ENCODE measurements around the gene GRAP2. TPM values are rescaled to one million over a fixed set of nuclear protein-coding genes. Genes with fewer than 3 reads are reported as not detected.
"Not testable (repeated sequence)": the region's sequence is repeated elsewhere in the genome, so short reads cannot be mapped to it uniquely, and the experiment has no call there.

GRAP2 gene
- total RNA-seq, 3 donors from 2014 or later, result 3.4 to 5.5 (median 4.2) TPM

DNA sequence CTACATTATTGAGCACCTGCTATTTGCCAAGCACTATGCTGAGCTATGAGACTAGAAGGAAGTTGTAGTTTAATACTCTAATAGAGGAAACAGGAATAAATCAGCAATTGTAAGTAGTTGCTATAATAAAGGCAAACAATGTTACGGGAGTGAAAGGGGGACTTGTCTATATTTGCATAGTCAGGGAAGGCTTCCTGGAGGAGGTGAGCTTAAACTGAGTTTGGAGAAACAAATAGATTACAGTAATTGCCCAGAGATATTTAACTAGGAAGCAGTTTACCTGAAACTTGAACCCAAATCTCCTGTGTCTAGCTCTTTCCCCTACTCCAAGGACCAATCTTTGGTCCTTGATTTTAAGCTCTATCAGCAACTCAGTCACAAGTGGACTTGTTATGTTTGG is 5.2 kb upstream of the GRAP2 start:
- Histone ChIP-seq H3K36me3 (ENCODE audit: low read depth) (no peaks in the 10 kb centered on the region), H3K4me3 (no peak overlapping the region), H3K4me1 (ENCODE audit: low read depth) (no peaks in the 10 kb centered on the region), H3K9me3 (no peaks in the 10 kb centered on the region)
- ATAC-seq, result no peak
- TF ChIP-seq CTCF (IDR thresholded peaks at IDR 0.05), result no peak
- DNase-seq, result no peak
- intact Hi-C loops (cut with DNase I, micrococcal nuclease), result no loop called here

GRCh38 chr22:39896313-39896996 is 4.4 kb upstream of the GRAP2 start:
- intact Hi-C loops (cut with DNase I, micrococcal nuclease), result no loop called here
- DNase-seq, result no peak
- Histone ChIP-seq H3K36me3 (ENCODE audit: low read depth) (no peaks in the 10 kb centered on the region), H3K4me3 (no peak overlapping the region), H3K4me1 (ENCODE audit: low read depth) (no peaks in the 10 kb centered on the region), H3K9me3 (no peaks in the 10 kb centered on the region)
- no peak for ATAC-seq
- TF ChIP-seq CTCF (IDR thresholded peaks at IDR 0.05), result no peak

DNA sequence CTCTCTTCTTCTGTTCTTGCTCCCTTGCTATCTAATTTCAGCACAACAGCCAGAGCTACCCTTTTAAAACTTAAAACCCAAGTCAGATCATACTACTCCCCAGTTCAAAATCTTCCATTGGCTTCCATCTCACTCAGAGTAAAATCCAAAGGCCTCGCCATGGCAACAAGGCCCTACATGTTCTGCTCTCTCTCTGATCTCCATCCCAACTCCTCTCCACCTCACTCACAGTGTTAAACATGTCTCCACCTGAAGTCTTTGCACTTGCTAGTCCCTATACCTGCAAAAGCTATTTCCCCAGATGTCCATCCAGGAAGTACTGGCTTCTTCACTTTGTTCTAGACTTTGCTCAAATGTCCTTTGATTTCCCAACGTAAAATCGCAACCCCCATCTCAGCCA is 3.0 kb upstream of the GRAP2 start:
- Histone ChIP-seq H3K4me3 (no peak overlapping the region), H3K4me1 (ENCODE audit: low read depth) (no peaks in the 10 kb centered on the region), H3K36me3 (ENCODE audit: low read depth) (no peaks in the 10 kb centered on the region), H3K9me3 (no peaks in the 10 kb centered on the region)
- TF ChIP-seq CTCF (IDR thresholded peaks at IDR 0.05), result no peak
- intact Hi-C loops (cut with DNase I, micrococcal nuclease), result no loop called here
- ATAC-seq (no peak), DNase-seq (no peak)

GRCh38 chr22:39898997-39899396 is 1.9 kb upstream of the GRAP2 start:
- intact Hi-C loops (cut with DNase I, micrococcal nuclease), result no loop called here
- DNase-seq, result no peak
- TF ChIP-seq CTCF (IDR thresholded peaks at IDR 0.05), result no peak
- H3K4me1 ChIP-seq (ENCODE audit: low read depth), result no peaks in the 10 kb centered on the region
- no peaks in the 10 kb centered on the region for H3K36me3 ChIP-seq (ENCODE audit: low read depth)
- no peak overlapping the region for H3K4me3 ChIP-seq
- H3K9me3 ChIP-seq, result no peaks in the 10 kb centered on the region
- ATAC-seq, result peak; percentile 65

- DNase-seq (no peak), ATAC-seq (no peak)
- TF ChIP-seq CTCF (IDR thresholded peaks at IDR 0.05), result no peak
- H3K9me3 ChIP-seq, result no peaks in the 10 kb centered on the region
- no peaks in the 10 kb centered on the region for H3K4me1 ChIP-seq (ENCODE audit: low read depth)
- intact Hi-C loops (cut with DNase I, micrococcal nuclease), result no loop called here
- no peaks in the 10 kb centered on the region for H3K36me3 ChIP-seq (ENCODE audit: low read depth)
- H3K4me3 ChIP-seq, result no peak overlapping the region
Measured at GRCh38 chr22:39901565-39902146, 772 bp downstream of the GRAP2 start.

DNA sequence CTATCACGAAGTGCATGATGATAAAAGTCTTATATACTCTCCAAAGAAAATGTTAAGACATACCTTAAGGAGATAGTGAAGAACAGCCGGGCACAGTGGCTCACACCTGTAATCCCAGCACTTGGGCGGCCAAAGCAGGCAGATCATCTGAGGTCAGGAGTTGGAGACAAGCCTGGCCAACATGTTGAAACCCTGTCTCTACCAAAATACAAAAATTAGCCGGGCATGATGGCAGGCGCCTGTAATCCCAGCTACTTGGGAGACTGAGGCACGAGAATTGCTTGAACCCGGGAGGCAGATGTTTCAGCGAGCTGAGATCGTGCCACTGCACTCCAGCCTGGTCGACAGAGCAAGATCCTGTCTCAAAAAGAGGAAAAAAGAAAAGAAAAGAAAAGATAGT is 3.1 kb downstream of the GRAP2 start:
- H3K36me3 ChIP-seq (ENCODE audit: low read depth); ATAC-seq; H3K9me3 ChIP-seq; intact Hi-C loops (cut with DNase I, micrococcal nuclease); H3K4me1 ChIP-seq (ENCODE audit: low read depth); H3K4me3 ChIP-seq; DNase-seq: not testable (repeated sequence)

Measured in mucosa of descending colon (tissue), 3 donors.